Uterus (tissue), 4 donors: Measurements from ENCODE around the gene LRRC4B. TPM values are rescaled to one million over a fixed set of nuclear protein-coding genes. Genes with fewer than 3 reads are reported as not detected.

Experiments used
- DNase-seq, 2 donors: peaks; one replicate each; pipeline ENCODE4 v3.0.0-alpha.2; 2019 to 2020
- H3K27ac ChIP-seq, 2 donors: fragments of 200-600 bp; sonication (generic); 1 replicate in 1 of 2; 2 replicates in 1 of 2; pipeline ENCODE4 v1.5.1; 2016 to 2018
- H3K27me3 ChIP-seq, 2 donors: fragments of 200-600 bp; sonication (generic); one replicate each; pipeline ENCODE4 v1.5.1; 2018 to 2019; ENCODE audit warnings: control low read depth in 1 of 2
- H3K36me3 ChIP-seq, 2 donors: fragments of 200-600 bp; sonication (generic); one replicate each; pipeline ENCODE4 v1.5.1; 2019; ENCODE audit warnings: control low read depth in 1 of 2
- H3K4me1 ChIP-seq, 2 donors: fragments of 200-600 bp; sonication (generic); one replicate each; pipeline ENCODE4 v1.5.1; 2018 to 2019; ENCODE audit warnings: control low read depth in 1 of 2
- H3K4me3 ChIP-seq, 2 donors: fragments of 200-600 bp; sonication (generic); 1 replicate in 1 of 2; 2 replicates in 1 of 2; pipeline ENCODE4 v1.5.1; 2018 to 2019; ENCODE audit warnings: mild to moderate bottlenecking in 1 of 2
- H3K9me3 ChIP-seq, 2 donors: fragments of 200-600 bp; sonication (generic); one replicate each; pipeline ENCODE4 v1.5.1; 2019; ENCODE audit warnings: control low read depth in 1 of 2
- POLR2A ChIP-seq, 2 donors: fragments of 450-650 bp; IDR thresholded peaks; one replicate each; pipeline ENCODE4 v1.6.1; 2016; ENCODE audit warnings: antibody characterized with exemption in 2 of 2, mild to moderate bottlenecking in 1 of 2, moderate library complexity in 1 of 2
- intact Hi-C: fragments of 100-400 bp; cut with DNase I; formaldehyde crosslinking; loops from one replicate; pipeline ENCODE4 v1.15.1; 2023; ENCODE audit warnings: low total_unique reads
- total RNA-seq, 4 donors: library from RNA; depleted of rRNA in 3 of 4; stranded (reverse); fragments of >200 nt in 3 of 4; gene quantifications; one replicate each; pipeline versions ENCODE4 v1.1.0 to v1.2.4, GENCODE V29; 2014 to 2023
- TF ChIP-seq, protein P1 (sequence below), 4 experiments: fragments of 200-600 bp in 2 of 4; fragments of 450-650 bp in 2 of 4; sonication (generic) in 2 of 4; IDR thresholded peaks; one replicate each; pipeline ENCODE4 v1.5.1; 2016 to 2019; ENCODE audit warnings: antibody characterized with exemption in 4 of 4, mild to moderate bottlenecking in 2 of 4, moderate library complexity in 1 of 4
- donor health status: DM: yes; HTN: yes; CAD: no.

Gene LRRC4B
- total RNA-seq, 4 donors from 2014 or later = 2.4 to 38.0 (median 13.2) TPM

DNA sequence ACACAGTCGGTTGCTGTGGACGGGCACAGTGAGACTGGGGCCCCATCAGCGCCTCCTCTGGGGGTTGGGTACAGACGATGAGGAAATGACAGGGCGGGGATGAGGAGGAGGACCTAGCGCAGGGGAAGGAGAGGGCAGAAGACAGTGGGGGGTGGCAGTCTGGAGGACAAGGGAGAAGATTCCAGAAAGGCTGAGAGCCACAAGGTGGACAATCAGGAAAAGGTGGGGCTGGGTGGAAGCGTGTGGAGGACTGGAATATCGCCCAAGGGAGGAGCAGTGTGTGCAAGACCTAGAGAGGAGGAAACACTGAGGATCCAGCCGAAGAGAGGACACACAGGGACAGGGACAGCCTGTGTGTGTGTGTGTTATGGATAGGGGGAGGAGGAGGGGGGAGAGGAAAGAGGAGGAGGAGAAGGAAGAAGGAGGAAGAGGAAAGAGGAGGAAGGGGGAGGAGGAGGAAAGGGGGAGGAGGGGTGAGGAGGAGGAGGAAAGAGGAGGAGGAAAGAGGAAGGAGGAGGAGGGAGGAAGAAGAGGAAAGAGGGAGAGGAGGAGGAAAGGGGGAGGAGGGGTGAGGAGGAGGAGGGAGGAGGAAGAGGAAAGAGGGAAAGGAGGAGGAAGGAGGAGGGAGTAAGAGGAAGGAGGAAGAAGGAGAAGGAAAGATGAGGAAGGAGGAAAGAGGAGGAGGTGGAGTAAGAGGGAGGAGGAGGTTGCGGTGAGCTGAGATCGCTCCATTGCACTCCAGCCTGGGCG is 75.8 kb downstream of the LRRC4B start:
- intact Hi-C loops = no loop called here
- H3K27ac ChIP-seq = no peak overlapping the region
- peak in 1 of 2 donors; percentile 3 for DNase-seq

DNA sequence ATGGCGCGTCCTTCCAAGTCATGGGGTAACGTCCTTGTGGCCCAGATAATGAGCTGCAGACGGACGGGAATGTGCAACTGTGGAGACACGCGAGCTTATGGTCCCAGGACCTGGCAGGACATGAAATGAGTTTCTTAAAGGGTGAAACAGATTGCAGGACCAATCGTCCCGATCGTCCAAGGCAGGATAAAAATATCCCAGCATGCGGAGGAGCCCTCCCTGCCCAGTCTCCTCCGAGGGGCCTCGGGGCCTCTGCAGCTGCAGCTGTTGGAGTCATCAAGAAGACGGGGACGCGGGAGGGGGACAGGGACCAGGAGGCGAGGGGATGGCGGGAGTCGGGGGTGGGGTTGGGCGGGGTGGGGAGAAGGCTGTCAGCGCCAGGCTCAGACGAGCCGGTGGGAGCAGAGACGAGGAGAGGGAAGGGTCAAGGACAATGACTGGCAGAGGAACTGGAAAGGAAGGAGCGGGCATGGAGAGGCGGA is 77.2 kb downstream of the LRRC4B start:
- H3K4me1 ChIP-seq = no peaks in the 10 kb centered on the region
- H3K27ac ChIP-seq = no peak overlapping the region
- peaks cover 0 to 21% of the 10 kb centered on the region in 2 donors for H3K27me3 ChIP-seq
- TF ChIP-seq POLR2A (IDR thresholded peaks at IDR 0.05) = no peak
- TF ChIP-seq, protein P1, sequence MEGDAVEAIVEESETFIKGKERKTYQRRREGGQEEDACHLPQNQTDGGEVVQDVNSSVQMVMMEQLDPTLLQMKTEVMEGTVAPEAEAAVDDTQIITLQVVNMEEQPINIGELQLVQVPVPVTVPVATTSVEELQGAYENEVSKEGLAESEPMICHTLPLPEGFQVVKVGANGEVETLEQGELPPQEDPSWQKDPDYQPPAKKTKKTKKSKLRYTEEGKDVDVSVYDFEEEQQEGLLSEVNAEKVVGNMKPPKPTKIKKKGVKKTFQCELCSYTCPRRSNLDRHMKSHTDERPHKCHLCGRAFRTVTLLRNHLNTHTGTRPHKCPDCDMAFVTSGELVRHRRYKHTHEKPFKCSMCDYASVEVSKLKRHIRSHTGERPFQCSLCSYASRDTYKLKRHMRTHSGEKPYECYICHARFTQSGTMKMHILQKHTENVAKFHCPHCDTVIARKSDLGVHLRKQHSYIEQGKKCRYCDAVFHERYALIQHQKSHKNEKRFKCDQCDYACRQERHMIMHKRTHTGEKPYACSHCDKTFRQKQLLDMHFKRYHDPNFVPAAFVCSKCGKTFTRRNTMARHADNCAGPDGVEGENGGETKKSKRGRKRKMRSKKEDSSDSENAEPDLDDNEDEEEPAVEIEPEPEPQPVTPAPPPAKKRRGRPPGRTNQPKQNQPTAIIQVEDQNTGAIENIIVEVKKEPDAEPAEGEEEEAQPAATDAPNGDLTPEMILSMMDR (IDR thresholded peaks at IDR 0.05) = no peak
- DNase-seq = no peak
- H3K4me3 ChIP-seq = no peak overlapping the region
- H3K9me3 ChIP-seq = no peaks in the 10 kb centered on the region
- intact Hi-C loops = no loop called here
- H3K36me3 ChIP-seq = no peaks in the 10 kb centered on the region

More for the DNA sequence above, 75.8 kb downstream of the LRRC4B start:
- H3K4me1 ChIP-seq = no peaks in the 10 kb centered on the region
- no peak overlapping the region for H3K4me3 ChIP-seq
- H3K36me3 ChIP-seq = no peaks in the 10 kb centered on the region
- no peaks in the 10 kb centered on the region for H3K9me3 ChIP-seq
- TF ChIP-seq POLR2A (IDR thresholded peaks at IDR 0.05) = no peak
- TF ChIP-seq, protein P1 (IDR thresholded peaks at IDR 0.05) = no peak
- peaks cover 0 to 15% of the 10 kb centered on the region in 2 donors for H3K27me3 ChIP-seq

DNA sequence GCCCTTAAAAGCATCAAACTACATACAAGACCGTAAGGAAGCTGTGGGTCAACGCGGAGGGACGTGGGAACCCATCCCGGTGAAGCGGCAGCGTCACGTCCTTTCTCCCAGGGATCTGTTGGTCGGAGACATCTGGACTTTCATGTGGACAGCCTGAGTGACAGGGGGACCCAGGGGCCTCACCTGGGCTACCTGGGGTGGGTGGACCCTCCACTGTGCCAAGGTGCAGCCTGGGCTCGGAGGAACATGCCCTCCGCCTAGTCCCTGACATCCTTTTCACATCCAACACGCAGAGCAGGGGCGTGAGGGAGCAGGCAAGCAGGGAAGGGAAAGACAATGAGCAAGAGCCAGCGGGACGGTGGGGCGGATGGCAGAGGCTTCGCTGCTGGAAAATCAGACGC is 77.8 kb downstream of the LRRC4B start:
- no peaks in the 10 kb centered on the region for H3K4me1 ChIP-seq
- H3K27ac ChIP-seq = no peak overlapping the region
- intact Hi-C loops = no loop called here
- no peak overlapping the region for H3K4me3 ChIP-seq
- TF ChIP-seq POLR2A (IDR thresholded peaks at IDR 0.05) = no peak
- TF ChIP-seq, protein P1 (IDR thresholded peaks at IDR 0.05) = no peak
- H3K36me3 ChIP-seq = no peaks in the 10 kb centered on the region
- DNase-seq = no peak
- no peaks in the 10 kb centered on the region for H3K9me3 ChIP-seq
- peaks cover 0 to 21% of the 10 kb centered on the region in 2 donors for H3K27me3 ChIP-seq

DNA sequence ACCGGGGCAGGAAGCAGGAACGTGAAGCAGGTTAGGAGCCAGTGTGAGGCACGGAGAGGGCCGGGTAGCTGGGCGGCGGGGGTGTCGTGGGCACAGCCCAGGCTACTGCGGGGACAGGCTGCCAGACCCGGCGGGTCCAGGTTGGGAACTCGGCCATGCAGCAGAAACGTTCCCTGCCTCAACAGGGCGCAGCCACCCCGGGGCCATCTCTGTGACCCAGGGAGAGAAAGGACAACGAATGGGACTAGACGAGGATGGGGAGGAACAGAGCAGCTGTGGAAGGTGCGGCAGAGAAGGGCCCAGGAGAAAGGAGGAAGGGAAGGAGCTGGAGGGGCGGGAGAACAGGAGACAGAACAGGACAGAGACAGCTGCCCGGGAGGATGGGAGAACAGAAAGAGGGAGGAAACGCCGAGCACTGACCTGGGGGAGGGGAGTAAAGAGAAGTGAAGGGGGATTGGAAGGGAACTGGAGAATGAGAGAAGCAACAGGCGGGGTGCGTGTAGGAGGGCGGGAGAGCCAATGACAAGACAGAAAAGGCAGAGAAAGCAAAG is 78.7 kb downstream of the LRRC4B start:
- Histone ChIP-seq H3K4me3 (no peak overlapping the region), H3K27ac (no peak overlapping the region), H3K9me3 (no peaks in the 10 kb centered on the region), H3K4me1 (no peaks in the 10 kb centered on the region), H3K36me3 (no peaks in the 10 kb centered on the region), H3K27me3 (peaks cover 0 to 21% of the 10 kb centered on the region in 2 donors)
- TF ChIP-seq, protein P1 (IDR thresholded peaks at IDR 0.05) = no peak
- no peak for TF ChIP-seq POLR2A (IDR thresholded peaks at IDR 0.05)
- no peak for DNase-seq
- intact Hi-C loops = no loop called here
